Measurements from ENCODE around the gene ACOXL.

The ACOXL gene

DNA sequence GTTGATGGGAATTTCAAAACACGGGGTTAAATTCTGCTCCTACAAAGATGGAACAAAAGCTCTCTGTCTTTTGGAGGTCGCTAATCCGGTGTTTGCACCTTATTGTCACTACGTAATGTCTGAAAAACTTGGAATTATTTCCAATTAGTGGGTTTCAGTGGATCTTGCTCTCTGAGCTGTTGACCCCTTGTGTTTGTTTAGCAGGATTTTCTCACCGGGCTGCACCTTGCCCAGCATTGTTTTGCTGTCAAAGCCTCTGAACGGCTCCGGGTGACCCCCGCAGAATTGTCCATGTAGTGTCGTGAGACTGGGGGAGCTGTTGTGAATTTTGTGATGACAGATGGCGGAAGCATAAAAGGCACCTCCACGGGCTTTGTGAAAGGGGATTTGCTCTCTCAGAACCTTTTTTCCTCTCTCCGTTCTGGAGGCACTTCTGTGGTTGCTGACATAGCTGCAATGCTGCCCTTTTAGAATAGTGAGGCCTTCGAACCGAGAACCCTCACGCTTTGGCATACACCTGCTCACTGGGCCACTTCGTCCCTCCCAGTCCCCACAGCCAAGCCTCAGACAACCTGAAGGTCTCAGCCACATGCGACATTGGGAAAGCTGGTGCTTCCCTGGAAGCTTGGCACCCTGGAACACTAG lies 129.4 kb downstream of the ACOXL start:
- DNase-seq, result no peak

DNA sequence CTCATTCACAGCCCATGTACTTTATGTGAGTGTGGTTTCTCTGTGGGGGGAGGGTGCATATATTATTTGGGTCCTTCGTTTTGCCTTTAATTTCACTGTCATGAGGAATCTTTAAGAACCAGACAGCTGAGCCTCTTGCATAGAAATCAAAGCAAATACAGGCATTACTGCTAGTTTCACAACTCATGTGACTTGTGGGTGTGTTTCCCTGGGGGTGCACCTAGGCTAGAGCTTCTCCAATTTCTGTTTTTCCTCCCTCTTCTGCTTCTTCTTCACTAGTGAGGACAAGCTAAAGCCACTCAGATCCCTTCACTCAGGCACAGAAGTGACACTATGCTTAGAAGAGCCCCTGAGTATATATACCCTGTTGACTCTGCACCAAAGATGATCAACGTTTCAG lies 131.4 kb downstream of the ACOXL start:
- no peak for DNase-seq

DNA sequence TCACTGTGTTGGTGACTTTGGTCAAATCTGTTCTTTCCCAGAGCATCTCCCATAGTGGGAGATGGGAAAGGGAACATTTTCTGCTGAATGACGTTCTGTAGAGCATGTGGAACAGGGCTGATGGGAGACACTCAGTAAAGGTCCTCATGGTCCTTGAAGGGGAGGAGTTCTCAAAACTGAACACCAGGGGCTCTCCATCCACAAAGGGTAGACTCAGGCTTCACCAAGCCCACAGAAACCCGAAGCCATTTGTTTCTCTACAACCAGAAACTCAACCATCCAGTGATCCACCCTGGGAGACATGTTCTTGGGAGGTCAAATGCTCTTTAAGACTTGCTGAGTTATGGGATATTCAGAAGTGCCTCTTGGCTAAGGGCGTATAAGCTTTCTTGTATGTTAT lies 131.8 kb downstream of the ACOXL start:
- DNase-seq, result no peak

DNA sequence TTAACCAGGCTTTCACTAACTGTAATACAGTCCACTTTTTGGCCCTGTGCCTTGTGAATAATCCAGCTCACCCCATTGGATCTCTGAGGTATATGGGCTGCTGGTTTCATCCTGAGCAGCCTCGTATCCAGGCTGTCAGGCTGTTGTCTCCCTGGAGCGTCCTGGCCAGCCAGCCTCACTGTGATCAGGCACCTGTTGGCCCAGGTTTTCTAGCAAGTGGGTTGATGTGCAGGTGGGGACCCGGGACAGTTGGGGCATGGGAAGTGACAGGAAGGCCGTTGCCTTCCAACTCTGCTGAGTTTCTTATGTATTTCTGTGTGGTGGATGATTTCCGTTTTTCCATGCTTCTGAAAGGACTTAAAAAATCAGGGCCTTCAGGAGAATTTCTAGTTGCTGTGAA lies 132.4 kb downstream of the ACOXL start:
- no peak for DNase-seq

DNA sequence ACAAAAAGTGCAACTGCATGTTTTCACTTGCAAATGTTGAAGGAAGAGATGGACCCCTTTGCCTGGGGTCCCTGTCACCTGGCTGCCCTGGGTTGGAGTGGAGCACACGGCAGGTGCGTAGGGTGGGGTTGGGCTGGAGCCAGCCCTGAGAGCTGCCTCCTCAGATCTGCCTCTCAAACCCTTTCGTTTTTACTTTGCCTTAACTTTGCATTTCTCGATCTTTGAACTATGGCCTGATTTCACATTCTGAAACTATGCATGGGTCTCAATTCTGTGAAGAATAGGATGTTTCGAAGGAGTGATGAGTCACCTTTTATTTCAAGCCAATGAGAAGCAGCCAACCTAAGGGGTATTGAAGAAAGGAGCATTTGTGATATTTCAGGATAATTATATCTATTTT lies 132.8 kb downstream of the ACOXL start:
- no peak for DNase-seq

DNA sequence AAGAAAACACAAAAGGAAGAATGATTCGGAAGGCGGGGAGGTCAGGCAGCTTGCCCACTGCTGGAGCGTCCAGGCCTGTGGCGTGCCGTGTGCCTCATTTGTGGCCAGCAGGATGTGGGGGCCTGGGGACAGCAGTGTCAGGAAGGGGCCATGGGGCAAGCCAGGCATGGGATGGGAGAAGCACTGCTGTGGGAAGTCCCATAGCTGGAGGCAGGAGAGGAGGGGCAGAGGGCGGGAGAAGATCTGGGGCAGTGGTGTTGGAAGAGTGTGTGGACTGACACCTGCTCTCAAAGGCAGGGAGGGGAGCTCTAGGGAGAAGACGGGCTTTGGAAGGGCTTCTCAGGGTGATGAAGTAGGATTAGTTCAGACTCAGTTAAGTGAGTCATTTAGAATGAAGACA lies 133.7 kb downstream of the ACOXL start:
- no peak for DNase-seq

DNA sequence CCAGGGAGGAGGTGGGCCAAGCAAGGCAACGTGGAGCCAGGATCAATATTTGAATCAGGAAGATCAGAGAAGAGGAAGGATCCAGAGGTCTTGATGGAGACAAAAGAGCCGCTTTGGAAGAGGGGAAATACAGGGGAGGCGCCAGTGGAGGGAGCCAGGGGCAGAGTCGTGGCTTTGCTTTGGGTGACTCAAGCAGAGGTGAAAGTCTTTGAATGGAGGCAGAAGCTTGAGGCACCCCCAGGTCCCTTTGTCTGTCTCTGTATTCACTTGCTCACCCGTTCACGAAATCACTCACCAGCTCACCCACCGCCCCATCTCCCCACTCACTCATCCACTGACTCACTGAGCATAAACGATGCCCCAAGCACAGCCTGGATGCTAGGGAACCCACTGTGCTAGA lies 134.1 kb downstream of the ACOXL start:
- no peak for DNase-seq

DNA sequence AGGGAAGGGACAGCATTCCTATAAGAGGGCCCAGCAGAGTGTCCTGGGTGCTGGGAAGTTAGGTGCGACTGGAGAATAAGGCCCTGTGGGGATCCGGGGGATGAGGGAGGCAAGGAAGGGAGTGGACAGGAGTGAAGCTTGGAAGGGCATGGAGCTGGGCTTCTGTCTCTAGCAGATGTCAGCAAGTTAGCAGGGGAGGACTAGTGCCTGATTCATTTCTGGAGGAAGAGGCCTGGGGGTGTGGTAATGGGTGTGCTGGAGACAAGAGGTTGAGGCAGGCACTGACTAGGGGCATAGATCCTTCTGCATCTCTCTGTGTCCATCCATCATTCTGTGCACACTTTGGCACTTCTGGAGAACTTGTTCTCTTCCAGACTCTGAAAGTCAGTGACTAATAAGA lies 134.7 kb downstream of the ACOXL start:
- DNase-seq, result no peak

DNA sequence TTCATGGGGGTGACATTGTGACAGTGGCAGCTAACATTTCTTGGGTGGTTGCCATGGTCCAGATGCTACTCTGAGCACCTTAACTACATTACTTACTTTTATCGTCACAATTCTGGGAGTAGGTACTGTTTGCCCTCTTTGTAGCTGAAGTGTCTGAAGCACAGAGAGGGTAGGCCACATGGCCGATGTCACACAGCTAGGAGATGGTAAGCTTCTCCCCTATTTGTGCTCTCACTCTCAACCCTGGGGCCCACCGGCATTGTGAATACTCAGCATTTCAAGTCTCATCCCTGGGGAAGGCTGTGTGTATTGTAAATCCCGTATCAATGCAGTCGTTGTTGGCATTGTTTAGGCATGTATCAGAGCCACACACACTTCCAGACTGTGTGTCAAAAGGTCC lies 136.6 kb downstream of the ACOXL start:
- no peak for DNase-seq

DNA sequence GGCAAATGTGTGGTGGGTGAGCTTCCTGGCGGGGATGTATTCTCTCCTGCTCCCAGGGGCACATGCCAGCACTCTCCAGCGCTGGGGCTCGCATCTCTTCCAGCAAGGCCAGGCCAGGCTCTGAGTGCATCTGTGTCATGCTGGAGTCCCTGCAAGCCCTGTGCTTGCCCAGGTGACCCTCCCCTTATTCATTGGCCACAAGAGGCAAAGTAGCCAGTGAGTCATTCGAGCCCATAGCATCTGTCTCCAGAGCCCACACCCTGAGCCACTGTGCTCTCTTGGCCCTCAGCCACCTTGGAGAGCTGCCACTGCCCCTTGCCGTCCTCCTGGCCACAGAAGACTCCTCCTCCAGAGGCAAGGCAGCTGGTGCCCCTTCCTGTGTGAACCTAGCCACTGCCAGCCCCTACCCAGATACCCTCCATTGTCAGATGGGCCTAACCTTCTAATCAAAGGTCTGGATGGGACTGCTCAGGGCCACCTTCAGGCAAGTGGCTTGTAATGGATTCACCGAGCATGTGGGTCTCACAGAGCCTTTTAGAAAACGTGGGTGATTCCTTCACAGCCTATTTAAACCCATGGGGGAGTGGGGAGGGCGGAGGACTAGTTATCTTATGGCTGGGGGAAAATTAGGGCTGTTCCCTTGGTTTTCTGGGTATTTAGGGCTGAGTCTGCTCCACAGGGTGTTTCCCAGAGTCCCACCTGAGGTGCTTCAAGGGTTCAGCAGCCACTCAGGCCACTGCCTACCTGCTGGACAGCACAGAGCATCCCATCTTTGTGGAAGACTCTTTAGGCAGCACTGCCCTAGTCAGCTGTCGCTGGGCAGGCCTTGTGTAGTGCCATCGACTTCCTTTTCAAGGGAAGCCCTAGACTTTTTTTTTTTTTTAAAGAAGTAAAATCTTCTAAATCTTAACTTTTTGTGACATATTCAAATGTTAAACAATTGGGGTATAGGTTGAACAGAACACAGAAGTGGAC lies 137.4 kb downstream of the ACOXL start:
- no peak for DNase-seq

DNA sequence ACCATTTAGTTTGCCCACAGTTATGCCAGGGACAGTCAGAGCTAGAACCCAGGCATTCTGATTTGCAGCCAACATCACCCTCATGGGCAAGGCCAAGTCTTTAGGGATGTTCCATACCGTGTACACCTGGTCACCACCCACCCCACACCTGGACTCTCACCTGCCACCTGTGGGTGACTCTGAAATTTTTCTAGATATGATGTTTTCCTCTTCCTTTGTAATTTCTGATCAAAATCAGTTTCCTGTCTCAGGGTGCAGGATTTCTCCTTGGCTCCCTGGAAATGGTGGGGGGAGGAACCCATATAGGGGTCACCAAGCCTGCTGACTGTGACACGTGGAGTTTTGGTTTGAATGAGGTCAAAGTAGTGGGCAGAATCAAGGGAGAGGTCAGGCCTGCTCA lies 138.2 kb downstream of the ACOXL start:
- DNase-seq, result no peak

DNA sequence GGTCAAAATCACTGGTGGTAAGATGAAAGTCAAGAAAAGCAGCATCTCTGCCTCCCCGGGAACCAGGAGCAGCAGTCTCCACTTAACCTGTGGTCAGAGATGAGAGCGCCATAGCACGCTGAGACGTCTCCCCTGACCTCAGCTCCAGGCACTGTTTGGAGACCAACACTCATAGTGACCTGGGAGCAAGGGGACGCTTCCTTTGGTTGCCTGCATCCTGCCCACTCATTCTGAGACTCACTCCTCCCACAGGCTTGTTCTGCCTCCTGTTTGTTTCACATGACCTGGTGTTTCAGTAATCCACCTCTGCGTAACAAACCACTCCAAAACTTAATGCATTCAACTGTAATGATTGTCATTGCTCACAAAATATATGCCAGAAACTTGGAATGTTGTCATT lies 139.3 kb downstream of the ACOXL start:
- DNase-seq, result no peak

DNA sequence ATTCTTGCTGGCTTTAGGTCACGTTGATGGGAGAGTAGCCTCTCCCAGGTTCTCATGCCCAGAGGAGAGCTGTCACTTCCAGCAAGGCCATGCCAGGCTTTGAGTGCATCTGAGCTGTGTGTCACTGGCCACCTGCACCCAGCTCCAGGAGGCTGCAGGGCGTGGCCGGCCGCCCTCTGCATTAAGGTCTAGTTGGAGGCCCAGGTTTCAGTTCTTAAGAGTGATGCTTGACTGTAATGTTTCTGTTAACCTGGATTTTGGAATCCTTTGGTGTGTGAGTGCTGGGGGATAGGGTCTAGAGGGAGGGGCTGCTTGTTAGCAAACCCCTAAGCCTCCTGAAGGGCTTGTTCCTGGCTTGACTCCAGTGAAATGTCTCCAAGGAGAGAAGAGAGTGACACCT lies 140.1 kb downstream of the ACOXL start:
- no peak for DNase-seq

DNA sequence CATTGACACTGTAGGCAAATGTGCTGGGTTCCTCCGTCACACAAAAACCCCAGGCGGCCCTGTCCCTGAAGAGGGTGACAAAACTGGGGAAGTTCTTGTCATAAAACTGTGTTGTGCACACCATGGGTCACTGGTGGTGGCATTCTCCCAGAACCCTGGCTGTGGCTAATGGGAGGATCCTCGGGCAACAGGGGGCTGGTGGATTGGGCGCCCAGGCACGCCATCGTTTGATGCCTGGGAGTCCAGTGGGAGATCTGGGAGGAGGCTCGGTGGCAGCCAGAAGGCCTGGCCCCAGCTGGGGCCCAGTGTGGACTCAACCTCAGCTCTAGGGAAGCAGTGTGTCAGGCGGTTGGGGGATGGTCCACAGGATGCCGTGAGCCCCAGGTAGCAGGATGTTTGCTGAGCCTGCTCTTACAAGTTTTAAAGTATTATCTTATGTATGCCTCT lies 140.7 kb downstream of the ACOXL start:
- no peak for DNase-seq

DNA sequence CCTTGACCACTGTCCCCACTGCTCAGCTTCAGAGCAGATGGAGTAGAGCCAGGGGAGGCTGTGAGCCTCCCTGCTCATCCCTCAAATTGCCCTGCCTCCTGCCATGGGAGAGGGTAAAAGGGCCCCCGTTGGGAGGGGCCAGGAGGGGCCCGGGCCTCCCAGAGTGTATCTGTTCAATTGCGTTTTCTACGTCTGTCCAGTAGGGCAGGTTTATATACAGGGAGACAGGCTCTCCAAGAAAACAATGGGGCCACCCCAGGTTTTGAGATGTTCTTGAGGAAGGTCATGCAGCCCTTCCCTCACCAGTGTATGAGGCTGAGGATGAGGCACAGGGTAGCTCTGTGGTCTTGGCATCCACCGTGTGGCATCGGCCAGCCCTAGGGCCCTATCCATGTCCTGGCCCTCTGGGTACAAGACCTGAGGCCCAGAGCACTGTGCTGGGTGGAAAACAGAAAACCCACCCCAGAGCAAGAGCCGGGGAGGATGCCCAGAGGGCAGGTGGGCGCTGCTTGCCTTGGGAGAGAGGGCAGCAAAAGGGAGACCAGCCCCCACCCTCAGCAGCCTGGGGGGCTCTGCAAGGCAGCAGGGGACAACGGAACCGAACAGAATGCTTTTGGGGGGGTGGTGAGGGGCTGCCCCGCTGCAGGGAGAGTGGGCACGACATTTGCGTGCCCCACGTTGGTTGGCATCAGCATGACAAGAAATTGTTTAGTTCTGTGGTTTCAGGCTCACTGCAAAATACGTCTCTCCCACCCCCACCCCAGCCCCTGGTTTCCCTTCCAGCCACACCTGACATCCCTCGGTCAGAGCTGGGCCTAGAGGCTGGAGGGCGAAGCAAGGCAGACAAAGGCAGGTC lies 141.5 kb downstream of the ACOXL start:
- DNase-seq, result no peak

DNA sequence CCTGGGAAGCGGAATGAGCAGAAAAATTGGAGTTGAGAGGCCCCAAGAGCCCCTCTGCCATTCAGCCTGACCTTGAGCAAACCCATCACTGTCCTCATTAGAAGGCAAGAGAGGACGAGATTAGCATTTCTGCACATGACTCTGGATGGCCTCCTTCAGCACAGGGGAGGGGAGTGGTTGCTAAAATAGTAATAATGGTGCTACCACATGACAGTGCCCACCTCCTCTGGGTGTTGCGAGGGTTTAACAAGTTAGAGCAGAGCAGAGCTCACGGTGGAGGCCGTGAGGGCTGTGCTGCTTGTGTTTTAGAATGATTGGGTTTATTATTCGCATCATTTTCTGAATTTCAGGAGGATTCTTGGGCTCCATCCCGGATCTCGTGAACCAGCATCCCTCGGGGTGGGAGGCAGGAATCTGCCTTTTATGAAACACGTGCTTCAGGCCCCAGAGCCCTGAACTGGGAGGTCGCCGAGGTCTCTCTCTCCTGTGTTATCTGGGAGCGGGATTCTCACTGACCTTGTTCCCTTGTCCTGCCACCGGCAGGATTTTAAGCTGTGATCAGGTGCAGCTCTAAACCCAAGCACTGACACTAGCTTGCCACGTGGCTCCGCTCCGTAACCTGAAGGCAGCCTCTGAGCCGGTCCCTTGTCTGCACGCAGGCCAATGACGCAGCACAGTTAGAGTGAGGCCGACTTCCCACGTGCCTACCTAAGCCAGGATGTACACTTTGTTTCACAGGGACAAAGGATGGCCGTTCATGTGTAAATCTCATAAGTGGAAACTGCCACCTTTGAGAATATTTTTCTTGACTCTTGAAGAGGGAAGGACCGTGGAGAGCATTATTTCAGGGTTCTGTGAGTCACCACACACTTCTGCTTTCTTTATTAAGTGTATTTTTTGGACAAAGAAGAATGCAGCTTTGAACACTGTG lies 142.3 kb downstream of the ACOXL start:
- DNase-seq, result peak; percentile 32

DNA sequence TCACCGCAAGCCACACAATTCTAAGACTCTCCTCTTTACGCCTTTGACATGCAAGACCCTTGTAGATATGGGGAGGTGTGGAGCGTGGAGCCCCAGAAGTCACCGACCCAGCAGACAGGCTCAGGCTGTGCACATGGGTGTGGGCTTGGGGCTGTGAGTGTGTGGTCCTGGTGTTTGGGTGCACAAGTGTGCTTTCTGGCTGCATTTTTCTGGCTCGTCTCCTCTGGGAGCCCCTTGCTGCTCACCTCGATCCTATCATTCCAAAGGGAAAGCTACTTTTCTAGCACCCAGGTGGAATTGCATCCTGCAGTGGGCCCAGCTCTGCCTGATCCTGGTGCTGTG lies 143.0 kb downstream of the ACOXL start:
- no peak for DNase-seq

DNA sequence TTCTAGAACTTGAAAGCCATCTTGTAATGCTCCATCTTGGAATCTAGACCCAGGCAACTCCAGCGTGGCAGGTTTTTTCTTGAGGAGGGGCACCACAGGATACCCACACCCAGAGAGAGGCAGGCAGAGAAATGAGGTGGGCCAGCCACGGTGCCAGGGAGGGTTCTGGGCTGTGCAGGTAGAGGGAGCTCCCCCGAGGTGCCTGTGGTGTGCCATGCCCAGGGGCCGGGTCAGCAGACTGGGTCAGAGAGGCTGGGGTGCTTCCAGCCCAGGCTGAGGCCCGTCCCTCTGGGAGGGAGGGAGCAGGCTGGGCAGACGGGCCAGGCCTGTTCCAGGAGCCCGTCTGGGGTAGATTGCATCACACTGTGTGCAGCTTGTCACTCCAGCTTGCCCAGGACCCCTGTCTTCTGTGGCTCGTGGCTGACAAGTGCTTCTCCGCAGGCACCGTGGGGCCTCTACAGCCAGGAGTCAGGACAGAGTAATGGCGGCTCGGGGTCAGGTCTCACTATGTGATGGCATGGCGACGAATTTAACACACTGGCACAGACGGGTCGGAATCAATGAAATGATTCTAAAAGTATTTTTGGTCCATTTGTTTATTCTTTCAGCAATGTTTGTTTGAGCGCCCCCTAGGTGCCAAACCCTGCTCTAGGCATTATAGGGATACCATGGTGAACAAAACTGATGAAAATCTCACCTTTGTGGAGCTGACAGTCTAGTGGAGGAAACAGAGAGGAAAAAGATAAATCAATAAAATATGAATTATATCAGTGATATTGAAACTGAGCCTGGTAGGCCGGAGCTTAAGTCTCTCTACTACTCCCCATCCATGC lies 144.0 kb downstream of the ACOXL start:
- no peak for DNase-seq

DNA sequence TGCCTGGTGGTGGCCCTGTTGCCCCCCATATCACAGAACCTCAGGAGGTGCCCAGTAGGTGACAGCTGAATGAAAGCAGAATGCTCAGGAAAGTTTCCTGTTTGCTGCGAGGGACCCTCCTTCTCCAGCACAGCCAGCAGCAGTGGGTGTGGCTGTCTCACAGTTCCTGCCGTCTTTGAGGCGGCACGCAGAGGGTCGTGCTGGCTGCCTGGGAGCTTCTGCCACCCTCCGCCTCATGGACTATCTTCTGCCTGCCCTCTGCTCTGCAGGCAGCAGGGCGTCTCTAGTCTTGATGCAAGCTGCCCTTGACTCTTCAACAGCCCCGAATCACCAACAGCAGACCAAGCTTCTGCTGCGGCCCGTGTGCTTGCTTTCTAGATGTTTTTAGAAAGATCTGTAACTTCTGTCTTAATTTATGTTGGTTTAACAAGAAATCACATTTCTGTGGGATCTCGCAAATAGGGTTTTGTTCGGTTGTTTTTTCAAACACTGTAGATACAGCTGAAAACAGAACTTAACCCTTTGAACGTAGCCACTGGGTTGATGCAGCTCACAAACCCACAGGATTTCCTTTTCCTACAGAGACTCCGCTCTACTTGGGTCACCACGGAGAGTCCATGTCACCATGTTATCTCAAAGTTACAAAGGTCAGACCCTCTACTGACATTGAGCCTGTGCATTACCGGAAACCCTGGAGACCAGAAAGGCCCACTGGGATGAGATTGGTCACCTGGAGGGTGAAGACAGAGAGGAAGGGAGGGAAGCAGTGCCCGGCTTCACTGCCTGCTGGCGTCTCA lies 144.9 kb downstream of the ACOXL start:
- DNase-seq, result peak; percentile 36

DNA sequence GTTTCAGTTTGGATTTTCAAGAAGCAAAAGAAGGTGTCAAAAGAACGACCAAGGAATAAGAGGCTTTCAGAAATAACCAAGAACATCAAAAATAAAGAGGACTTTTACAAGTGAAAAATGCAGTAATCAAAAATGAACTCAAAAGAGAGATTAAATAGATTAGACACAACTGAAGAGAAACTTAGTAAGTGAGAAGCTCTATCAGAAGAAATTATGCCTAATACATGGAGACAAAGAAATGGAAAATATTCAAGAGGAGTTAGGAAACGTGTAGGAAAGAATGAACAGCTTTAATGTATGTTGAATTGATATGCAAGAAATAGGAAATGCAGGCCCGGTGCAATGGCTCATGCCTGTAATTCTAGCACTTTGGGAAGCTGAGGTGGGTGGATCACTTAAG lies 145.8 kb downstream of the ACOXL start:
- no peak for DNase-seq

DNA sequence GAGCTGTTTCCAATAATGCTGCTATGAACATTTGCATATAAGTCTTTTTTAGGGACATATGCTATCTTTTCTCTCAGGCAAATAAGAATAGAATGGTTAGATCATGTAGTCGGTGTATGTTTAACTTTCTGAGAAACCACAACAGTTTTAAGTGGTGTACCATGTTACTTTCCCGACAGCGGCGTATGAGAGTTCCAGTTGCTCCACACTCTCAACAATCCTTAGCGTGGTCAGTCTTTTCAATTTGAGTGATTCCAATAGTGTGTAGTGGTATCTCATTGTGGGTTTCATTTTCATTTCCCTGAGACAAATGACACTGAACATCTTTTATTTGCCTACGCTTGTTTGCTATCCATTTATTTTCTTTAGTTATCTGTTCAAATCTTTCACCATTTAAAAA lies 149.5 kb downstream of the ACOXL start:
- no peak for DNase-seq

Measured in hematopoietic multipotent progenitor cell treated with erythropoietin and hydrocortisone succinate and interleukin-3 and kit ligand, for 4 days (in vitro differentiated cells).